Epithelial cell of alveolus of lung (primary cell): ENCODE data around the gene KDR. TPM values are rescaled to one million over a fixed set of nuclear protein-coding genes. Genes with fewer than 3 reads are reported as not detected.

Experiments
- total RNA-seq: library from RNA; depleted of rRNA; stranded (reverse); fragments of >200 nt; gene quantifications from 2 replicates; pipeline ENCODE4 v1.2.1, GENCODE V29; 2015

Gene KDR
- total RNA-seq = 2.6 and 4.3 TPM in 2 replicates

DNA sequence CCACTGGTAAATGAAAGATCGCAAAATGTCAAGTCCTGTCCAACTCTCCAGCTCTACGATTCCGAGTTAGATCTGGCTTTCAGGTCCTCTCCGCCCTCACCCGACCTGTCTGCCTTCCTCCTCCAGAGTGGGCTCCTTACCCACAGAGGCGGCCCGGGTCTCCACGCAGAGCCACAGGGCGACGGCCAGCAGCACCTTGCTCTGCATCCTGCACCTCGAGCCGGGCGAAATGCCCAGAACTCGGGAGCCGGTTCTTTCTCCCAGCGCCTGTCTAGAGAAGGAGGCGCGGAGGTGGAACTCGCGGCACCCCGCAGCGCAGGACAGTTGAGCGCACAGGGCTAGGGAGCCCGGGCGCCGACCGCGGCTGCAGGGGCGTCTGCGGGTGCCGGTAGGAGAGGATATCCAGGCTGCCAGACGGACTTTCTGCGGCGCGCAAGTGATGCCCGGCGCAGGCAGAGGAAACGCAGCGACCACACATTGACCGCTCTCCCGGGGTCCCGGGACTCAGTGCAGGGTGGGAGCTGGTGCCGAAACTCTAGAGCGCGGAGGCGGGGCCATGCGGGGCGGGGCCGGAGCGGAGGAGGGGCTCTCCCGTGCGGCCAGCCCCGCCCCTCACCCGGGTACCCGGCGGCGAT lies at the start of gene KDR:
KDR (minus strand) TSS at position 509 of the 635 bp plus-strand sequence; CDS start at position 207, 302 bp downstream.

Other genes starting within 250 kb of the KDR start
- 3.4 and 9.6 TPM in 2 replicates for gene SRD5A3, start 220.6 kb upstream of the KDR start, total RNA-seq